Measurements from ENCODE around the gene LTC4S.
A peak's percentile ranks its signal among the peaks of the same experiment; 100 is the strongest.

LTC4S gene

DNA sequence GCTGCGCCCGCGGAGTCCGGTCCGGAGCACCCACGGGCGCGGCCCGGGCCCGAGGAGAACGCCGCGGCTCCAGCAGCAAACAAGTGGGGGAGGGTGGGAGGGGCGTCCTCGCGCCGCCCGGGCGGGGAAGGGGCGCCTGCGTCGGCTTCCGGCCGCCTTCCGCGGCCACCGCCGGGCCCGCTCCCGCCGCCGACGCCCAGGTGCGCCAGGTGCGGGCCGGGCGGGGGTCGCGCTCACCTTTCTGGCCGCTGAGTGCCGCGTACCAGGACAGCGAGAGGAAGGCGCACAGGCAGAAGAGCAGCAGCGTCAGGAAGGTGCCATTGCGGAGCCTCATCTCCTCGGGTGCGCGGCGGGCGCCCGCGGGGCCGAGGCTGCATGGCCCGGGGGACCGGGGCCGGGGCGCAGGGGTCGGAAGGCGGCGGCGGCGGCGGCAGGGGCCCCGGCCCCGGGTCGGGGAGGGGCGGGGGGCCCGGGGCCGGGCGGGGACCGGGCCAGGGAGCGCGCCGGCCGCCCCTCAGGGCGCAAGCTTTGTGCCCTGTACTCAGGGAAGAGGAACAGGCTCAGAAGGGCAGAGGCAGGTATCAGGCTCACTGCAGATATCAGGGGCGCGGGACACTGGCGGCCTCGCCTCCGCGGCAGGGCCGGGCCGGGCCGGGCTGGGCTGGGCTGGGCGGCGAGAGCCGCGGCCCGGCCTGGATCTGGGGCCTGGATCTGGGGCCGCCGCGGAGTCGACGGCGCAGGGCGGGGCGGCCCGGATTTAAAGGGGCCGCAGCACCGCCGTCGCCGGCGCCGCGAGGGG lies 12.7 kb downstream of the LTC4S start, which contains the start of gene MGAT4B:
Gene MGAT4B (minus strand): TSS at position 617 of the 799 bp plus-strand sequence. CDS start 283 bp downstream, at position 334.
- peaks cover 9% of the 10 kb centered on the region for H3K4me1 ChIP-seq (ENCODE audit: control insufficient read depth, insufficient read depth, low read length)
- peak within 1 kb of the TSS; percentile 82 for H3K4me3 ChIP-seq (ENCODE audit: low read length)
- H3K27me3 ChIP-seq (ENCODE audit: control insufficient read depth, insufficient read depth, low read length) = no peaks in the 10 kb centered on the region

DNA sequence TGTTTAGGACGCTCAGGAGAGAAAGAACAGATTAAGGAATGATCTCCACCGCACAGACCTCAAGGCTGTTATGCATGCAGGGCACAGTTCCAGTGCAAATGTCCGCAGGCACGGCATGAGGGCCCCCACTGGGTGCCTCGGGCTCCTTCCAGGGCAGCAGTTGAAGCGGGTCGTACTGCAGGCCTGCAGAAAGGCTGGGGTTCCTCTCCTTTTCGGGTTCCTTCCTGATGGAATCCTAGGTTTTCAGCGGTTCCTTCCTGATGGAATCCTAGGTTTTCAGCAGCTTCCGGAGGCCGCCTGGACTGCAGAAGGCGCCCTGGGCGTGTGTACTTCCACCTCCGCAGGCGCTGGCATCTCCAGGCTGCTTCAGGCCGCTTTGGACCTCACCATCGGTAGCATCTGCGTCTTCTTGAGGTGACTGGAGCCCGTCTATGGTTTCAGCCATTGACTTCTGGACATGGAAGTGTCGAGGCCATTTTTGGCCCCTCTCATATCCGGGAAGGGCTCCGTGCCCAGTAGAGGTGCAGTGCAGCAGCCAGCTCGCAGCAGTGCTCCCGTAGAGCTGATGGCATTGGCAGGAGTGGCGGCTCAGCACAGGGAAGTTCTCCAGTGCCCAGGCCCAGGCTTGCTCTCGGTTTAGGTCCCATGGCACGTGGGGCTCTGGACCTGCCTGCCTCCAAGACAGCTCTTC lies 18.5 kb downstream of the LTC4S start:
- no peak overlapping the region for H3K27ac ChIP-seq (ENCODE audit: low read depth, low read length)
- H3K9ac ChIP-seq (ENCODE audit: low read length) = no peak overlapping the region
- H3K4me3 ChIP-seq (ENCODE audit: low read length) = no peak overlapping the region
- no peaks in the 10 kb centered on the region for H3K4me1 ChIP-seq (ENCODE audit: control insufficient read depth, insufficient read depth, low read length)
- peaks cover 3% of the 10 kb centered on the region for H3K36me3 ChIP-seq (ENCODE audit: control insufficient read depth, insufficient read depth, low read length)
- H3K27me3 ChIP-seq (ENCODE audit: control insufficient read depth, insufficient read depth, low read length) = no peaks in the 10 kb centered on the region

More for the DNA sequence above, 12.7 kb downstream of the LTC4S start, which contains the start of gene MGAT4B:
- H3K9ac ChIP-seq (ENCODE audit: low read length) = peak within 1 kb of the TSS; percentile 77
- H3K36me3 ChIP-seq (ENCODE audit: control insufficient read depth, insufficient read depth, low read length) = no peaks in the 10 kb centered on the region
- H3K27ac ChIP-seq (ENCODE audit: low read depth, low read length) = peak within 1 kb of the TSS; percentile 90

DNA sequence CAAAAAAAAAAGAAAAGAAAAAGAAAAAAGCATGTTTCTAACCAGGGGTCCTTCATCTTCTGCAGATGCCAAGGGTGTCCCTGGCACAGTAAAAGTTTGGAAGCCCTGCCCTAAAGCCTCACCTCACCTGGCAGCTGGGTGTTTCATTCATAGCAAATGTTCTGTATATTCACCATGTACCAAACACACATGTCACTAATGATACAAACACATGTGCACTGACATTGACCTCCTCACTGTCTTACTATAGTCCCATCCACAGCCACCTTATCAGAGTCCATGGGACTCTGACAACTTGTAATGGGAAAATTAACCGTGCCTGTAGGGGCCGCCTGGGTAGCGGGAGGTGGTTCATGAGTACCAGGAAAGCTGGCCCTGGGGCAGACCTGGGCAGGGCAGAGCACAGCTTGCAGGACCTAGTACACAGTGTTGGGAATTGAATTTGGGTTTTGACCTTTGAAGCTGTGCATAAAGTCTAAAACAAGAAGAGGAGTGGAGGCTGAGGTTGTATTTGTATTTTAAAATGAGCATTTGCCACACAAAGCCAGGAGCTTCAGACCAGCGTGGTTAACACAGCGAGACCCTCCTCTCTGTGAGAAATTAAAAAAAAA lies 19.3 kb downstream of the LTC4S start:
- no peak overlapping the region for H3K4me3 ChIP-seq (ENCODE audit: low read length)
- peaks cover 2% of the 10 kb centered on the region for H3K4me1 ChIP-seq (ENCODE audit: control insufficient read depth, insufficient read depth, low read length)
- H3K27ac ChIP-seq (ENCODE audit: low read depth, low read length) = no peak overlapping the region
- no peak overlapping the region for H3K9ac ChIP-seq (ENCODE audit: low read length)
- peaks cover 3% of the 10 kb centered on the region for H3K36me3 ChIP-seq (ENCODE audit: control insufficient read depth, insufficient read depth, low read length)
- no peaks in the 10 kb centered on the region for H3K27me3 ChIP-seq (ENCODE audit: control insufficient read depth, insufficient read depth, low read length)

GRCh38 chr5:179814090-179814489 lies 20.3 kb downstream of the LTC4S start:
- Histone ChIP-seq H3K36me3 (ENCODE audit: control insufficient read depth, insufficient read depth, low read length) (peaks cover 3% of the 10 kb centered on the region), H3K27ac (ENCODE audit: low read depth, low read length) (no peak overlapping the region), H3K9ac (ENCODE audit: low read length) (no peak overlapping the region), H3K4me3 (ENCODE audit: low read length) (no peak overlapping the region), H3K27me3 (ENCODE audit: control insufficient read depth, insufficient read depth, low read length) (no peaks in the 10 kb centered on the region), H3K4me1 (ENCODE audit: control insufficient read depth, insufficient read depth, low read length) (peaks cover 7% of the 10 kb centered on the region)

DNA sequence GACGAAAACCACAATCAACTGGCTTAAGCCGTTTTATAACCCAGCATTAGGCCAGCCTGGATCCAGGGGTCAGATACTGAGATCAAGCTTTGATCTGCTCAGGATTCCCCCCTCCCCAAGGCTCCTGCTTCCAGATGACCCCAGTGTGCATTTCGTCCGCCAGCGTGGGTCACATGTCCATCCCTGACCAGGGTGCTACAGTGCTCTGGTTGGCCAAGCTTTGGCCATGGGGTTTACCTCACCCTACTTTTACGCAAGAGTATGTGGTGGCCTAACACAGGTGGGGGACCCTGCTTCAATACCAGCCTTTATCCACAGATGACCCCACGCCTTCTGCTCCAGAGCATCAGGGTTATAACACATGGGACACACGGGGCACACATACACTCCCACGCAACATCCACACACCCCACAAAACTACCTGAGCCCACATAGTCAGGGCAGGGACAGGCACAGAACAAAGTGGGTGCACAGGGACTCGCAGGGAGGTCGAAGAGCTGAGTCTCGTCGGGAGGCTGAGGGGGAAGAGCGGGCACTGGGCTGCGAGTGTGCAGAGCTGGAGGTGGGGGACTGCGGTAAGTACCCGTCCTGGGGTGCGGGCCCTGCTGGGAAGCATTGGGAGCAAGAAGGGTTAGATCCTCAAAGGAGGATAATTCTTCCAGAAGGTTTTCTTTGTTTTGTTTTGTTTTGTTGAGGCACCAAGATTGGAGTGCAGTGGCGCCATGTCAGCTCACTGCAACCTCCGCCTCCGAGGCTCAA lies 21.9 kb downstream of the LTC4S start:
- Histone ChIP-seq H3K36me3 (ENCODE audit: control insufficient read depth, insufficient read depth, low read length) (peaks cover 3% of the 10 kb centered on the region), H3K4me3 (ENCODE audit: low read length) (no peak overlapping the region), H3K27ac (ENCODE audit: low read depth, low read length) (no peak overlapping the region), H3K9ac (ENCODE audit: low read length) (no peak overlapping the region), H3K27me3 (ENCODE audit: control insufficient read depth, insufficient read depth, low read length) (no peaks in the 10 kb centered on the region), H3K4me1 (ENCODE audit: control insufficient read depth, insufficient read depth, low read length) (peaks cover 19% of the 10 kb centered on the region)

DNA sequence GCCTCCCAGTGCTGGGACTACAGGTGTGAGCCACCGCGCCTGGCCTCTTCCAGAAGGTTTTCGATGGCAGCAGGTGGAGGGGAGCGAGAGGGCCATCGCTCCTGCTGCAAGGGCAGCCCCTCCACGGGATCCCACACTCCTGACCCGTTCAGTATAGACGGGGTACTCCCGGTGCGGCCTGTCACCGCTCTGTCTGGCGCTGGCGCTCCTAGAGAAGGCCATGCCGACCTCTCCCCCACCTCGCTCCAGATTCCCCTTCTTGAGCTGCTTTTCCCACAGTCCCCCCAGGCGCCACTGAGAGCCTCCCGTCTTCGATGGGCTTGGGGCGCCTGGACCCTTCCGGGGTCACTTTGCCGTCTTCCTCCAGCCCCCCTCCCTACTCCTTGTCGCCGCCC lies 22.6 kb downstream of the LTC4S start:
- Histone ChIP-seq H3K9ac (ENCODE audit: low read length) (no peak overlapping the region), H3K4me3 (ENCODE audit: low read length) (peak overlapping the region; percentile 49), H3K36me3 (ENCODE audit: control insufficient read depth, insufficient read depth, low read length) (peaks cover 3% of the 10 kb centered on the region), H3K27me3 (ENCODE audit: control insufficient read depth, insufficient read depth, low read length) (no peaks in the 10 kb centered on the region), H3K4me1 (ENCODE audit: control insufficient read depth, insufficient read depth, low read length) (peaks cover 19% of the 10 kb centered on the region), H3K27ac (ENCODE audit: low read depth, low read length) (no peak overlapping the region)

GRCh38 chr5:179816796-179817469 lies 23.1 kb downstream of the LTC4S start:
- no peak overlapping the region for H3K9ac ChIP-seq (ENCODE audit: low read length)
- peaks cover 3% of the 10 kb centered on the region for H3K36me3 ChIP-seq (ENCODE audit: control insufficient read depth, insufficient read depth, low read length)
- H3K4me1 ChIP-seq (ENCODE audit: control insufficient read depth, insufficient read depth, low read length) = peaks cover 20% of the 10 kb centered on the region
- H3K27ac ChIP-seq (ENCODE audit: low read depth, low read length) = peak overlapping the region; percentile 54
- H3K4me3 ChIP-seq (ENCODE audit: low read length) = peak overlapping the region; percentile 49
- H3K27me3 ChIP-seq (ENCODE audit: control insufficient read depth, insufficient read depth, low read length) = no peaks in the 10 kb centered on the region

- H3K36me3 ChIP-seq (ENCODE audit: control insufficient read depth, insufficient read depth, low read length) = no peaks in the 10 kb centered on the region
- peaks cover 25% of the 10 kb centered on the region for H3K4me1 ChIP-seq (ENCODE audit: control insufficient read depth, insufficient read depth, low read length)
- peak overlapping the region; percentile 49 for H3K4me3 ChIP-seq (ENCODE audit: low read length)
- H3K27me3 ChIP-seq (ENCODE audit: control insufficient read depth, insufficient read depth, low read length) = no peaks in the 10 kb centered on the region
- H3K9ac ChIP-seq (ENCODE audit: low read length) = no peak overlapping the region
- H3K27ac ChIP-seq (ENCODE audit: low read depth, low read length) = peak overlapping the region; percentile 54
These were observed 23.7 kb downstream of the LTC4S start for GRCh38 chr5:179817470-179817840.

- peak overlapping the region; percentile 66 for H3K9ac ChIP-seq (ENCODE audit: low read length)
- H3K36me3 ChIP-seq (ENCODE audit: control insufficient read depth, insufficient read depth, low read length) = peaks cover 5% of the 10 kb centered on the region
- peak overlapping the region; percentile 98 for H3K27ac ChIP-seq (ENCODE audit: low read depth, low read length)
- peak overlapping the region; percentile 70 for H3K4me3 ChIP-seq (ENCODE audit: low read length)
- peaks cover 32% of the 10 kb centered on the region for H3K4me1 ChIP-seq (ENCODE audit: control insufficient read depth, insufficient read depth, low read length)
- H3K27me3 ChIP-seq (ENCODE audit: control insufficient read depth, insufficient read depth, low read length) = no peaks in the 10 kb centered on the region
These were observed 24.3 kb downstream of the LTC4S start for GRCh38 chr5:179817890-179818745.

DNA sequence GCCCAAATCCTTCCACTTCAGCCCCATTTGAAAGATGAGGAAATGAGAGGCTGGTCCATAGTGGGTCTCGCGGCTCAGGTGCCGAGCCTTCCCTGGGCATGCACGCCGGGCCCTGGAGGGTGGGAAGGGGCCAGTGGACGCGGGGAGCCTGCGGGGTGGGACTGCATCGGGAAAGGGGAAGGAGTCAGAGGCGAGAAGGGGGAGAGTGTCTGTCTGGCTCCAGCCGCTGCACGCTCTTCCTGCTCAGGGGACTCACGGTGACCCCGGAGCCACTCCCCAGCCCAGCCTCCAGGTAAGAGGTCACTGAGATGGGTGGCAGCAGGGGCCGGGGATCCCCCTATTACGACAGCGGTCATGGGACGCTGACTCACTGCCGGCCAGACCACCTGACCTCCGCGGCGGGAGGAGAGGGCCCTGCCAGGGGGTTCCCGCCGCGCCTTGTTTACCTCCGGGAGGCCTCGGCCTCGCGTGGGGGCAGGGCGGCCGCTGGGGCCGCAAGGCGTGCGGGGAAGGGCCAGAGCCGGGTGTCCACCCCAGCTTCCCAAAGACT lies 25.0 kb downstream of the LTC4S start:
- Histone ChIP-seq H3K27me3 (ENCODE audit: control insufficient read depth, insufficient read depth, low read length) (no peaks in the 10 kb centered on the region), H3K36me3 (ENCODE audit: control insufficient read depth, insufficient read depth, low read length) (peaks cover 11% of the 10 kb centered on the region), H3K27ac (ENCODE audit: low read depth, low read length) (peak overlapping the region; percentile 98), H3K4me1 (ENCODE audit: control insufficient read depth, insufficient read depth, low read length) (peaks cover 32% of the 10 kb centered on the region), H3K9ac (ENCODE audit: low read length) (peak overlapping the region; percentile 66), H3K4me3 (ENCODE audit: low read length) (peak overlapping the region; percentile 70)
